HG03565 (cell line): ENCODE data around the gene HDDC3.
A peak's percentile ranks its signal among the peaks of the same experiment; 100 is the strongest.
"Not testable (repeated sequence)": the region's sequence is repeated elsewhere in the genome, so short reads cannot be mapped to it uniquely, and the experiment has no call there.

Experiments
- ATAC-seq: cut with Tn5 transposase; IDR thresholded peaks from one replicate; pipeline ENCODE4 v1.9.1; 2021; ENCODE audit warnings: mild to moderate bottlenecking, moderate library complexity; ENCODE audit not compliant: unreplicated experiment

The HDDC3 gene

GRCh38 chr15:90933301-90933700, 952 bp upstream of the HDDC3 start:
- ATAC-seq = no peak

GRCh38 chr15:90932660-90932991, 277 bp upstream of the HDDC3 start:
- no peak for ATAC-seq

- no peak for ATAC-seq
Measured at GRCh38 chr15:90931575-90931827, 848 bp downstream of the HDDC3 start.

- ATAC-seq = no peak
Measured at GRCh38 chr15:90930861-90931574, 1.3 kb downstream of the HDDC3 start.

GRCh38 chr15:90929246-90930019, 2.9 kb downstream of the HDDC3 start:
- no peak for ATAC-seq

GRCh38 chr15:90928106-90928505, 4.2 kb downstream of the HDDC3 start:
- ATAC-seq = not testable (repeated sequence)

GRCh38 chr15:90926766-90927165, 5.6 kb downstream of the HDDC3 start:
- ATAC-seq = not testable (repeated sequence)

GRCh38 chr15:90924375-90924774, 8.0 kb downstream of the HDDC3 start:
- ATAC-seq = peak; percentile 66

- peak; percentile 79 for ATAC-seq
Measured at GRCh38 chr15:90922712-90923322, 9.5 kb downstream of the HDDC3 start.

- ATAC-seq = no peak
Measured at GRCh38 chr15:90921887-90922286, 10.5 kb downstream of the HDDC3 start.

- no peak for ATAC-seq
Measured at GRCh38 chr15:90918835-90919234, 13.5 kb downstream of the HDDC3 start.

- no peak for ATAC-seq
Measured at GRCh38 chr15:90918034-90918788, 14.1 kb downstream of the HDDC3 start.

GRCh38 chr15:90917569-90917968, 14.8 kb downstream of the HDDC3 start:
- ATAC-seq = no peak

GRCh38 chr15:90916461-90916860, 15.9 kb downstream of the HDDC3 start:
- no peak for ATAC-seq

GRCh38 chr15:90915808-90916440, 16.4 kb downstream of the HDDC3 start:
- no peak for ATAC-seq

- no peak for ATAC-seq
Measured at GRCh38 chr15:90915216-90915807, 17.0 kb downstream of the HDDC3 start.

- ATAC-seq = no peak
Measured at GRCh38 chr15:90914305-90915080, 17.9 kb downstream of the HDDC3 start.

- ATAC-seq = no peak
Measured at GRCh38 chr15:90913398-90913944, 18.9 kb downstream of the HDDC3 start.

GRCh38 chr15:90912770-90913075, 19.6 kb downstream of the HDDC3 start:
- no peak for ATAC-seq
